ENCODE results near the gene LRP1. TPM values are rescaled to one million over a fixed set of nuclear protein-coding genes. Genes with fewer than 3 reads are reported as not detected.

Gene LRP1
- total RNA-seq, 4 donors from 2014 or later = 128 to 312 (median 207) TPM

DNA sequence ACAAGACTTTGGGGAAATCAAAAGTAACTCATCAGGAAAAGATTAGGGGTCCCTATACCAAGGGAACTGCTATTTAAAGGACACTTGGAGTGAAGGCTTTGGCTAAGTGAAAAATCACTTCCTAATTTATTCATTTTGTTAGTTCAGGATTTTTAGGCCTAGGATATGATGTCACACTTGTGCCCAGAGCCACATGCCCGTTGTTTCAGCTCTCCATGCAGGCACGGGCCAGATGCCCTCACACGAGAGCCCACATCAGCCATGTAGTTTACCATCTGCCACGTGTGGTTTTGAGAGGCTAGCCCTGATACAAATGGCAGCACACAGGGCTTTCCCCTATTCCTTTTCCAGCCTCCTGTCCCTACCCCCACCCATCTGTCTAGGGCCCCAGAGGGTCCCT is 31.0 kb downstream of the LRP1 start:
- Histone ChIP-seq H3K9me3 (no peaks in the 10 kb centered on the region), H3K27ac (no peak overlapping the region), H3K4me3 (no peak overlapping the region), H3K4me1 (no peaks in the 10 kb centered on the region), H3K36me3 (peaks cover 0 to 97% (median 0%) of the 10 kb centered on the region in 3 donors), H3K27me3 (no peaks in the 10 kb centered on the region)
- TF ChIP-seq, protein P1, sequence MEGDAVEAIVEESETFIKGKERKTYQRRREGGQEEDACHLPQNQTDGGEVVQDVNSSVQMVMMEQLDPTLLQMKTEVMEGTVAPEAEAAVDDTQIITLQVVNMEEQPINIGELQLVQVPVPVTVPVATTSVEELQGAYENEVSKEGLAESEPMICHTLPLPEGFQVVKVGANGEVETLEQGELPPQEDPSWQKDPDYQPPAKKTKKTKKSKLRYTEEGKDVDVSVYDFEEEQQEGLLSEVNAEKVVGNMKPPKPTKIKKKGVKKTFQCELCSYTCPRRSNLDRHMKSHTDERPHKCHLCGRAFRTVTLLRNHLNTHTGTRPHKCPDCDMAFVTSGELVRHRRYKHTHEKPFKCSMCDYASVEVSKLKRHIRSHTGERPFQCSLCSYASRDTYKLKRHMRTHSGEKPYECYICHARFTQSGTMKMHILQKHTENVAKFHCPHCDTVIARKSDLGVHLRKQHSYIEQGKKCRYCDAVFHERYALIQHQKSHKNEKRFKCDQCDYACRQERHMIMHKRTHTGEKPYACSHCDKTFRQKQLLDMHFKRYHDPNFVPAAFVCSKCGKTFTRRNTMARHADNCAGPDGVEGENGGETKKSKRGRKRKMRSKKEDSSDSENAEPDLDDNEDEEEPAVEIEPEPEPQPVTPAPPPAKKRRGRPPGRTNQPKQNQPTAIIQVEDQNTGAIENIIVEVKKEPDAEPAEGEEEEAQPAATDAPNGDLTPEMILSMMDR (IDR thresholded peaks at IDR 0.05) = no peak
- TF ChIP-seq POLR2A (IDR thresholded peaks at IDR 0.05) = no peak
- no peak for DNase-seq

DNA sequence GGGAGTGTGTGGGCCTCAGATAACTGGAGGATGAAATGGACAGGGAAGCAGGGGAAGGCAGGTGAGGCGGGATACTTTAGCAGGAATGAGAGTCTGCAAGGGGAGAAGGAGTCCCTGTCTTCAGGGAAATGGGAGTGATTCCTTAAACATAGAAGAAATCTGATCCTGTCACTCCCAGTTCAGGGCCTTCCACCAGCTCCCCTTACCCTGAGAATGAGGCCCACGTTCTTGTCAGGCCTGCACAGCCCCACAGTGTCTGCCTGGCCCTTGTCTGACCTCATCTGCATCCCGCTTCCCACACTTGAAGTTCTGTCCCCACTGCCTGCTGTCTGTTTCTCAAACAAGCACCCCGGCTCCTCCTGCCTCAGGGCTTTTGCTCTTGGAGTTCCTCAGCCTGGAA is 31.8 kb downstream of the LRP1 start:
- Histone ChIP-seq H3K27me3 (no peaks in the 10 kb centered on the region), H3K27ac (no peak overlapping the region), H3K9me3 (no peaks in the 10 kb centered on the region), H3K4me1 (no peaks in the 10 kb centered on the region), H3K36me3 (peaks cover 0 to 93% (median 0%) of the 10 kb centered on the region in 3 donors), H3K4me3 (no peak overlapping the region)
- TF ChIP-seq, protein P1 (IDR thresholded peaks at IDR 0.05) = no peak
- TF ChIP-seq POLR2A (IDR thresholded peaks at IDR 0.05) = no peak
- no peak for DNase-seq

DNA sequence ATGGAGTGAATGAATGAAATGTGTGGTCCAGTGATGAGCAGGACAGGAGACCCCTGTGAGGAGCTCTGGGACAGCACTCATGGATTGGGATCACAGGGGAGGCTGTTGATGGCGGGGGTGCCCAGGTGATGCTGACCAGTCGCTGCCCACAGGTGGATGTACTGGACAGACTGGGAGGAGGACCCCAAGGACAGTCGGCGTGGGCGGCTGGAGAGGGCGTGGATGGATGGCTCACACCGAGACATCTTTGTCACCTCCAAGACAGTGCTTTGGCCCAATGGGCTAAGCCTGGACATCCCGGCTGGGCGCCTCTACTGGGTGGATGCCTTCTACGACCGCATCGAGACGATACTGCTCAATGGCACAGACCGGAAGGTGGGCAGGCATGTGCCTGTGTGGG is 32.5 kb downstream of the LRP1 start:
- Histone ChIP-seq H3K9me3 (no peaks in the 10 kb centered on the region), H3K4me1 (no peaks in the 10 kb centered on the region), H3K27ac (no peak overlapping the region), H3K4me3 (no peak overlapping the region), H3K36me3 (peaks cover 0 to 89% (median 0%) of the 10 kb centered on the region in 3 donors), H3K27me3 (no peaks in the 10 kb centered on the region)
- DNase-seq = no peak
- no peak for TF ChIP-seq POLR2A (IDR thresholded peaks at IDR 0.05)
- TF ChIP-seq, protein P1 (IDR thresholded peaks at IDR 0.05) = no peak

DNA sequence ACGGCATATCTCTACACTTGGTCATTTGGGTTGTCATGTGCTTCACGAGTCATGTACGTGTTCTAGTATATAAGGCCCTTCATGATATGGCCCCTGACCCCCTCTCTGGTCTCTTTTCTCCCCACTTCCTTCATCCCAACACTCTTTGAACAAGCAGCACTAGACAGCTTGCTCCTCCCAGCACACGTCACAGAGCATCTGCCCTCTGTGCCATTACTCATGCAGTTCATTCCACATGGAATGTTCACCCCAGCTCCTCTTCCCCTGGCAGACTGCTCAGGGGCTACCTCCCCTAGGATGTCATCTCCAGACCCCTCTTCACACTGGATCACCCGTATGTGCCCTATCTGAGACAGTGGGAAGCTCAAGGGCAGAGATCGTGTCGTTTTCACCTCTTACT is 33.2 kb downstream of the LRP1 start:
- Histone ChIP-seq H3K36me3 (peaks cover 0 to 89% (median 0%) of the 10 kb centered on the region in 3 donors), H3K4me1 (no peaks in the 10 kb centered on the region), H3K4me3 (no peak overlapping the region), H3K27ac (no peak overlapping the region), H3K9me3 (no peaks in the 10 kb centered on the region), H3K27me3 (no peaks in the 10 kb centered on the region)
- DNase-seq = no peak
- TF ChIP-seq, protein P1 (IDR thresholded peaks at IDR 0.05) = no peak
- no peak for TF ChIP-seq POLR2A (IDR thresholded peaks at IDR 0.05)

DNA sequence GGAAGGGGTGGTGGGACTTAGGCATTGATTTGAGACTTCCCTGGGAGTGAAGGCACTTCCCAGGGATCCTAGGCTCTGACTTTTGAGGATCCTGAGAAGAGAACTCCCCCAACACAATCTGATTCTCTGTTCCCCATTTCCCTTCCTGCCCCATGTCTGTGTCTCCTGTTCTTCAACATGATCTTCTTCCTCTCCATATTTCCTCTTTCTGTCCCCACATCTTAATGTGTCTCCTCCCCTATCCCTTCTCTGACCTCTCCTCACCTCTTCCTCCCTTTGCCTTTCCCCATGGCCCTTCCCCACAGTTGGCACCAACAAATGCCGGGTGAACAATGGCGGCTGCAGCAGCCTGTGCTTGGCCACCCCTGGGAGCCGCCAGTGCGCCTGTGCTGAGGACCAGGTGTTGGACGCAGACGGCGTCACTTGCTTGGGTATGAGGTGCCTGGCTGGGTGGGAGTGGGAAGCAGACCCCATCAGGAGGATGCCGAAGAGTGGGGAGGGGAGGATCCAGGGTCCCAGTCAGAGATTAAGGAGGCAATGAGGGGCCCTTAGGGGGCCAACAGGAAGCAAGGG is 34.4 kb downstream of the LRP1 start:
- DNase-seq = no peak
- Histone ChIP-seq H3K4me3 (no peak overlapping the region), H3K27ac (no peak overlapping the region), H3K27me3 (no peaks in the 10 kb centered on the region), H3K9me3 (no peaks in the 10 kb centered on the region), H3K4me1 (no peaks in the 10 kb centered on the region), H3K36me3 (peaks cover 0 to 89% (median 0%) of the 10 kb centered on the region in 3 donors)
- TF ChIP-seq POLR2A (IDR thresholded peaks at IDR 0.05) = no peak
- TF ChIP-seq, protein P1 (IDR thresholded peaks at IDR 0.05) = no peak

DNA sequence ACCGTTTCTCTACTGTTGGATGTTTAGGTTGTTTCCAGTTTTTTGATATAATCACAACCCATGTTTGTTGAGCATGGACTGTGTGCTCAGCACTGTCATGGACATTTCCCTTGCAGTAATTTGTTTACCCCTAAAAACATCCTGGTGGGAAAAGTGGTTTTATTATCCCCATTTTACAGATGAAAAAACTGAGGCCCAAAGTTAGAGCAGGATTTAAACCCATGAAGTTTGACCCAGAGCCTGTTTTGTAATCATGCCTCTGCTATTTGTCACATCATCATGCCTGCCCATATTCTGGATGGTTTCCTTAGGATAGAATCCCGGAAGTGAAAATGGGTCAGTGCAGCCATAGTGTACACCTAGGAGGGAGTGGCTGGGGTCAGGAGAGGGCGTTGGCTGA is 36.2 kb downstream of the LRP1 start:
- Histone ChIP-seq H3K4me3 (no peak overlapping the region), H3K27me3 (no peaks in the 10 kb centered on the region), H3K4me1 (no peaks in the 10 kb centered on the region), H3K9me3 (no peaks in the 10 kb centered on the region), H3K27ac (no peak overlapping the region), H3K36me3 (peaks cover 0 to 90% (median 0%) of the 10 kb centered on the region in 3 donors)
- no peak for DNase-seq
- TF ChIP-seq POLR2A (IDR thresholded peaks at IDR 0.05) = no peak
- TF ChIP-seq, protein P1 (IDR thresholded peaks at IDR 0.05) = no peak

Measured in Peyer's patch (tissue), 4 donors.